NCI-H1105 (cell line): ENCODE results near the gene DRAXIN.

ENCODE experiments used
- DNase-seq: peaks from one replicate; lab custom pipeline; 2025; lab: John Stamatoyannopoulos, UW

DRAXIN gene, protein sequence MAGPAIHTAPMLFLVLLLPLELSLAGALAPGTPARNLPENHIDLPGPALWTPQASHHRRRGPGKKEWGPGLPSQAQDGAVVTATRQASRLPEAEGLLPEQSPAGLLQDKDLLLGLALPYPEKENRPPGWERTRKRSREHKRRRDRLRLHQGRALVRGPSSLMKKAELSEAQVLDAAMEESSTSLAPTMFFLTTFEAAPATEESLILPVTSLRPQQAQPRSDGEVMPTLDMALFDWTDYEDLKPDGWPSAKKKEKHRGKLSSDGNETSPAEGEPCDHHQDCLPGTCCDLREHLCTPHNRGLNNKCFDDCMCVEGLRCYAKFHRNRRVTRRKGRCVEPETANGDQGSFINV

GRCh38 chr1:11691302-11691914 is at the start of gene DRAXIN:
Gene DRAXIN (plus strand): TSS chr1:11691710. CDS start chr1:11706259, 14,549 bp downstream.
- peak; percentile 83 for DNase-seq

DNA sequence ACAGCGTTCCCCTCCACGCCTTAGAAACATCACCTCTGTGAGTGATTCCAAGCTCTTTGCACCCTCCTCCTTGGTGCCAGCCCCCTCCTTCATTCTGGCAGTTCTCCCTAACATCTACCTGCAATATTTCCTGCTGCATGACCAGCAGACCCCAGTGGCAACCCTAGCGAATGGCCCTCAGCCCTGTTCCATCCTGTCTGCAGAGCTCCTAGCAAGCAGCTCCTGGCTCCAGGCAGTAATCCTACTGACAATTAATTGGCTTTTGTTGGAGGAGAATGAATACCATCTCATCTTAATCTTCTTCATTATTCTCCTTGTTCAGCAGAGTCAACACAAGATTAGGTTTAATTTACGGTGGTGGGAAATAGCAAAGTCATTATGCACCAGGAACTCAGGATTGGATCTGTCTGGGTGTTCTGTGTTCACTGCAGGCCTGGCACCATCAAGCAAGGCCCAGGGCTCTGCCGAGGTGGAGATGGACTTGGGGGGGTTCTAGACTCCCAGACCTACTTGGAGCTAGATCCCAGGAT is 49.7 kb upstream of the DRAXIN start:
- no peak for DNase-seq

GRCh38 chr1:11642418-11643017 is 49.0 kb upstream of the DRAXIN start:
- DNase-seq, result peak; percentile 37

- DNase-seq, result no peak
Observed at GRCh38 chr1:11643782-11644181, 47.7 kb upstream of the DRAXIN start.

DNA sequence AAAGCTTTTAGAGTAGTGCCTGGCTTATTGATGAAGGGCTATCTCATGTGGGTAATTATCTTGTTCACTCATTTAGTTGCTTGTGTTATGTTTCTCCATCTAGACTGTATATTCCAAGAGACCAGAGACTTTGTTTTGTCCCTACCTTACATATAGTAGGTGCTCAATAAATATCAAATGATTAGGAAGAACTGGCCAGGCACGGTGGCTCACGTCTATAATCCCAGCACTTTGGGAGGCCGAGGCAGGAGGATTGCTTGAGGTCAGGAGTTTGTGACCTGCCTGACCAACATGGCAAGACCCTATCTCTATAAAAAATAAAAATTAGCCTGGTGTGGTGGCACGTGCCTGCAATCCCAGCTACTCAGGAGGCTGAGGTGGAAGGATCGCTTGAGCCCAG is 46.2 kb upstream of the DRAXIN start:
- DNase-seq, result no peak

- peak; percentile 79 for DNase-seq
Observed at GRCh38 chr1:11645670-11646265, 45.7 kb upstream of the DRAXIN start.

DNA sequence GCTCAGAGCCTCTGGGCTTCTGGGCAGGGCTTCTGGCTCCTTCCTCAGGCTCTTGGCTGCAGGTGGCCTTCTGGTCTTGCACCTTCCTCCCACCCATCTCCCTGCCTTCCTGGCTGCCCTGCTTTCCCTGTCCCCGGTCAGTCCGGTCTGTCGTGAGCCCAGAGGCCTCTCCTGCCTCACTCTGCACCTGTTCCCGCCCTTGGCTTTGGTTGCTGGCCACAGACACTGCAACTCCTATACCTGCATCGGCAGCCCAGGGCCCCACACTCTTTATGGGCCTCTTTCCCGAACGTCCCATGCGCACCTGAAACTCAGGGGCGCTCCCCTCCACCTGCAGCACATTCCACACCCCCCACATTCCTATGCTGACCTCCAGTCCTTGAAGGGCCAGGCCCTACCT is 45.2 kb upstream of the DRAXIN start:
- no peak for DNase-seq

GRCh38 chr1:11647333-11647732 is 44.2 kb upstream of the DRAXIN start:
- no peak for DNase-seq

DNA sequence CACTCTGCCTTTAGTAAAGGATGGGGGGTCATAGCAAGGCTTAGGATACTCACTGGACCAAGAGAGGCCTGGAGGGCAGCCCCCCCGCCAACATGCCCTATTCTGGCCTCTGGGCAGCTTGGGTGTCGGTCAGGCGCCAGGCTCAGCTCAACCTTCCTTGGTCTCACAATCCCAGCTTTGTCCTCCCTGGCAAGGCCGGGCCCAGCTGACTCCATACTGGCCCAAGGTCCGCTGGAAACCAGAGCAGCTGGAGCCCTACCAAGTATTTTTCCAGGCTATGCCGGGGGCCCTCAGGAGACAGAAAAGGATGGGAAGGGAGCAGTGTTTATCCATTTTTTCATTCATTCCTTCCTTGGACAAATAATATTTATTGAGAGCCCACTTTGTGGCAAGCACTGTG is 43.5 kb upstream of the DRAXIN start:
- DNase-seq, result no peak

DNA sequence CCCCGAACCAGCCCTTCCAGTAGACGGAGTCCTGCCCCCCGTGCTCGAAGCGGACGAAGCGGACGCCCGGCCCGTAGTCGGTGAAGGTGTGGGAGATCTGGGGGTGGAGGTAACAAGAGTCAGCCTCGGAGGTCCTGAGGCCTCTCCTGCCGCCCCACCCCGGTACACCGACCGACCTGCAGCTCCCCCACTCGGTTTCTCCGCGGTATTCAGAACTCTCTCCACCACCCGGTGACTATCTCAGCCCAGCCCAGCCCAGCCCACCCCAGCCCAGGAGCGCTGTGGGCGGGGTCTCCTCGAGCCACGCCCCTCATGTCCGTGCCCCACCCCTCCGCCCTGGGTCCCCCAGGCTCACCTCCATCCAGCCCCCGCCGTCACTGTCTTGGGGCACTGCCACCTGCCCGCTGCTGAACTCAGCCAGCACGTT is 42.8 kb upstream of the DRAXIN start:
- no peak for DNase-seq

DNA sequence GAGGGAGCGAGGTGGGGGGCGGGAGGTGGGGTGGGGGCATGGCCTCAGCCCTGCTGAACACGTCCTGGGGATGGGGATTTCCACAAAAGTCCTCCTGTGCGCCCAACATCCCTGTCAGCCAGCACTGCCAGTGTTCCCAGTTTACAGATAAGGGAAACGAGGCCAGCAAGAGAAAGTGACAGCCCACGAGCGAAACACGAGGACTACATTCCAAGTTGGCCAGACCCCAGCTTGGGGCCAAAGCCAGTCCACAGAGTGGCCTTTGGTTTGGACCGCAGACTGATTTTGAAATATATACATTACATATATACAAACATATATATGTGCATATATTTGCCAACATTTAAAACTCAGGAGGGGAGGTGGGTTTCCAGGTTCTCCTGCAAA is 42.3 kb upstream of the DRAXIN start:
- no peak for DNase-seq

- no peak for DNase-seq
Observed at GRCh38 chr1:11649624-11650330, 41.7 kb upstream of the DRAXIN start.

- DNase-seq, result no peak
Observed at GRCh38 chr1:11650331-11650991, 41.0 kb upstream of the DRAXIN start.

DNA sequence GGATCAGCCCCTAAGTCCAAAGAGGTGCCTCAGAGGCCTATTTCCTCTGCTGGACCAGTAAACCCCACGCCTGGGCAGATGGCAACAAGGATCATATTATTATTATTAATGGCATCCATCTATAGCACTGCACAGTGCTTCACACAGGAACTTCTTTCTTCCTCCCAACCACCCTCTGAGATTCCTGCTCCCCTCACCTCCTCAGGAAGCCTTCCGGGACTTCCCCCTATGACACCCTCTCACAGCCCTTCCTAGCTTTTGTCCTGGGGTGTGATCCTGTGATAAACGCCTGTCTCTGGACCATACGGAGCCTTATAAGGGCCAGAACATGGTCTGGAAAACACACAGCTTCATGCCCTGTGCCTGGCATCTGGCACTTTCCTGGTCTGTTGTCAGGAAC is 40.5 kb upstream of the DRAXIN start:
- no peak for DNase-seq

DNA sequence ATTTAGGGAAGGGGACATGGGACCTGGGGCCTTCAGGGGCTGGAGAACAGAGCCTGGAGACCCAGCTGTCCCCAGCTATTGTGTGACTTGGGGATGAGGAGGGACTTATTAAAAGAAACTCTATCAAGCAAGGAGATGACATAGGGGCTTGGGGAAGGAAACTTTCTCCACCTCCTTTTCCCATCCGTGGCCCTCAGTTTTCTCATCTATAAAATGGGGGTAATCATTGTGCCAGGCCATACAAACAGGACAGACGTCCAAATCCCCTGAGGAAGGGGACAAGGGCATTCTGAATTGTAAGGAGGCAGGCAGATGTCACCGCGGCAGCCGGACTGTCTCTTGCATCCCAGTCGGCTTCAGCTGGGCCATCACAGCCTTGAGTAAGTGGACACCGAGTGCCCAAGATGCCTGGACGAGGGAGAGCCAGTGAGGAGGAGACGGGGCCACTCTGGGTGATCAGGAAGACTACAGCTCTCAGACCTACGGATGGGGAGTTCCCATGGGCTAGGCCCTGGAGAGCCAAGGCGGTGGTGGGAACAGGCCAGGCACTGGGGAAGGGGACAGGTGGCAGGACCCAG is 39.2 kb upstream of the DRAXIN start:
- no peak for DNase-seq

GRCh38 chr1:11653101-11653860 is 38.2 kb upstream of the DRAXIN start:
- DNase-seq, result no peak

DNA sequence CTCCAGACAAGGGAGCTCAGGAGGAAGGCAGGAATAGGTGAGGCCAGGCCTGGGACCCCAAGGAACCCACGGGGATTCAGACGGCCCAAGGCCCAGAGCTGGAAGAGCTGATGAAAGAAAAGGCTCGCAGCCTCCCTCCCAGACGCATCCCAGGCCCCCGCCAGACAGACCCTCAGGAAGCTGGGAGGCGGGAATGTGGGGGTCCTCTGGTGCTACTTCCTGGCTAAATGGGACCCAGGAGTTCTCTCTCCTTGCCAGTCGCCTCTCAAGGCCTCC is 37.7 kb upstream of the DRAXIN start:
- no peak for DNase-seq

DNA sequence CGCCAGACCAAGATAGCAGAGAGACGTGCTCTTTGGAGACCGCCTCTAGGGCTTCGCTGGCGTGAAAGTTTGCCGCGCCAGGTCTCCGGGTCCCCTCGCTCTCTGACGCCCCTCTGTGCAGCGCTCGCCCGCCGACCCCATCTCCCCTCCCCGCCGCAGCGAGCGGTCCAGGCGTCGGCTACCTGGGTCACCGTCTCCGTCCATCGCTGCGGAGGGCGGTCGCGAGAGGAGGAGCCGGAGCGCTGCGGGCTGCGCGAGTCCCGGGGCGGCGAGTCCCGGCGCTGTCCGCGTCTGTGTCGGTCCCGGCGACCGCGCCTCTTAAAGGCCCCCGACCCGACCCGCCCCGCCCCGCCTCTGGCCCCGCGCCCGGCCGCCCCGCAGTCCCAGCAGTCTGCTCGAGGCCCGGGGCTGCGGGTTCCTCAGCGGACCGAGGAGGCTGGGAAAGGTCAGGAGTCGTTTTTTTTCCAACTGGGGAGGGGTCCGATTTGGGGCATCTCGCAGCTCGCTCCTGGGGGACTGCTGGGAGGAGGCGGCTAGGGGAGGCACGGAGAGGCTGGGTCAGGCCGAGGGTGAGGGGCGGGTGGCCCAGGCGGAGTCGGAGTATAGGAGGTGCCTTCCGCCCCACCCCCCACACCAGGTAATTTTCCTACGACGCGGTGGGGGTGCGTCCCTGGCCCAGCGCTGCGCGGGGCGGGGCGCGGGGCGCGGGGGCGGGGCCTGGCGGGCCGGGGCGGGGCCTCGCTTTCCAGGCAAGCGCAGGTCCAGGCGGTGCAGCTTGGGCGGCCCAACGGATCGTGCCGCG is 37.2 kb upstream of the DRAXIN start, which contains the start of the genes FBXO2 and FBXO44:
TSS of gene FBXO2 (minus strand) at position 293 of the 802 bp plus-strand sequence. CDS start at position 204, 89 bp downstream.
TSS of gene FBXO44 (plus strand) at position 741 of the 802 bp plus-strand sequence. CDS start 959 bp downstream, outside the sequence.
- DNase-seq, result no peak
